ENCODE measurements around the gene ARPC1B.
"Not testable (repeated sequence)": the region's sequence is repeated elsewhere in the genome, so short reads cannot be mapped to it uniquely, and the experiment has no call there.

- TF ChIP-seq CTCF, POLR2A (IDR thresholded peaks at IDR 0.05): not testable (repeated sequence)
These were observed 5.1 kb downstream of the ARPC1B start for GRCh38 chr7:99379693-99380031.

Data from body of pancreas (tissue), 4 donors.